GM21528 (cell line): ENCODE measurements around the gene GASK1A.
A peak's percentile ranks its signal among the peaks of the same experiment; 100 is the strongest.

Experiments
- ATAC-seq: cut with Tn5 transposase; IDR thresholded peaks from one replicate; pipeline ENCODE4 v1.9.1; 2021; ENCODE audit warnings: mild to moderate bottlenecking, moderate library complexity; ENCODE audit not compliant: unreplicated experiment, low FRiP score

Gene GASK1A

DNA sequence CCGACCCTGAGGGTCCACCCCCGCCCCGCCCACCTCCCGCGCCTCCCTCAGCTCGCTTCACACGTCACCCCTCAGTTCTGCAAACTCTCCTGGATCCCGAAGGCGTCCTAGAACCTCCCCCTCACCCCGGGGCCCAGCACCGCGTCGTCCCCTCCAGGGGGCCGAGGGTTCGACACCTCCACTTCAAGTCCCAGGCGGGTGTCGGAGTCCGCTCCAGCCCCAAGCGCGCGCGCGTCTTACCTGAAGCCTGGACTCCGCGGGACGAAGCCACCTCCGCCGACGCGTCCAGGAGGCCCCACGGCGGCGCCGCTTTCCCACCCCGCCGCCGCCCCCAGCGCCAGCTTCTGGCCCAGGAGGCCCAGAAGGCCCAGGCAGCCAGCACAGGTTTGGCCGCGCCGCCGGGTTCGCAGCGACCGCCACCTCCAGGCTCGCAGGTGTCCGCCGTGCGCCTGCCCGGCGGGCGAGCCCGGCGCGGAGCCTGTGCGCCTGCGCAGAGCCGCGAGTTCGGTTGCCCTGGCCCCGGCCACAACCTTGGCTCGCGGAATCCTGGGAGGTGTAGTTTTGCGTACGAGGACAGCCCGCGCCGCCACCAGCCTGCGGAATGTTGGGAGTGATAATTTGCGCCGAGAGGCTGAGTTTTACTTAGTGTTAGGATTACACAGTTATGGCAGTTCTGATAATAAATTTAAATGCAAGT, 126.6 kb downstream of the GASK1A start, which contains the start of gene POMGNT2:
TSS of gene POMGNT2 (minus strand) at position 484 of the 697 bp plus-strand sequence. CDS start 24,648 bp downstream, outside the sequence.
- peak; percentile 92 for ATAC-seq

DNA sequence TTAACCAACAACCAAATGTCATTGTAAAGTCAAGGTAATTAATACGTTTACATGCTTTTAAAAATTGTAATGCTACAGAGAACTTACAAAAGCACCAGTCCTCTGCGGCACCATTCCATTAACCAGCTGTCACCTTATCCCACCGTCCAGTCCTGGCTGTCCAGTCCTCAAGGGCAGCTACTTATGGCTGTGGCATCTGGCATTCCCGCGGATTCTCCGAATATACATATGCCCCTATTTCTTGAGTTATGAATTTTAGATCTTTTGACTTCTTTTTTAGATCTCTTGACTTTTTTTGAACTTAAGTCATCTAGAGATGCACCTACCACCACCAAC, 127.2 kb downstream of the GASK1A start:
- no peak for ATAC-seq
